IMR-90 (cell line): ENCODE measurements around the gene METTL8. TPM values are rescaled to one million over a fixed set of nuclear protein-coding genes. Genes with fewer than 3 reads are reported as not detected.
A peak's percentile ranks its signal among the peaks of the same experiment; 100 is the strongest.

Experiments
- ATAC-seq: fragments of 200-7000 bp; cut with Tn5 transposase; 2 replicates; pipeline ENCODE4 v1.9.1; 2020; ENCODE audit warnings: low read depth, mild to moderate bottlenecking, moderate library complexity
- BruUV-seq: library from RNA; stranded (reverse); fragments of 400-500 nt; replicated peaks from 2 replicates; lab custom pipeline; 2021; lab: Mats Ljungman, UMichigan
- CTCF ChIA-PET: fragments of 300-600 bp; formaldehyde crosslinking; extraction: SDS; loops from one replicate; lab custom pipeline; 2021; ENCODE audit warnings: antibody characterized with exemption; lab: Yijun Ruan, JAX
- POLR2A ChIA-PET: fragments of 300-600 bp; sonication (Branson Sonifier 250); formaldehyde crosslinking; loops from one replicate; lab custom pipeline; 2022; ENCODE audit warnings: antibody characterized with exemption; ENCODE audit not compliant: unreplicated experiment; lab: Charles Lee
- DNase-seq: peaks from one replicate; pipeline ENCODE4 v3.0.0; 2013
- H2AFZ ChIP-seq: replicated peaks from 2 replicates; pipeline ENCODE3; 2013; ENCODE audit warnings: low read length, mild to moderate bottlenecking; ENCODE audit not compliant: poor library complexity
- H2AK5ac ChIP-seq: 2 replicates; pipeline ENCODE4 v1.6.1; 2013; ENCODE audit warnings: low read depth, low read length, inconsistent platforms
- H2AK9ac ChIP-seq: replicated peaks from 2 replicates; pipeline ENCODE3; 2013; ENCODE audit warnings: mild to moderate bottlenecking, low read depth, low read length, moderate library complexity; ENCODE audit not compliant: poor library complexity
- H2BK120ac ChIP-seq: 2 replicates; pipeline ENCODE4 v1.6.1; 2013; ENCODE audit warnings: low read depth, low read length, inconsistent platforms
- H2BK15ac ChIP-seq: 3 replicates; pipeline ENCODE4 v1.6.1; 2013; ENCODE audit warnings: low read depth, low read length, inconsistent platforms
- H2BK20ac ChIP-seq: 2 replicates; pipeline ENCODE4 v1.6.1; 2013; ENCODE audit warnings: low read depth, mild to moderate bottlenecking, inconsistent platforms, low read length, moderate library complexity
- H2BK5ac ChIP-seq: 2 replicates; pipeline ENCODE4 v1.6.1; 2013; ENCODE audit warnings: mild to moderate bottlenecking, low read depth, low read length, inconsistent platforms; ENCODE audit not compliant: poor library complexity, severe bottlenecking
- H3K14ac ChIP-seq: replicated peaks from 2 replicates; pipeline ENCODE4 v1.6.1; 2013; ENCODE audit warnings: low read depth, low read length, inconsistent platforms
- H3K18ac ChIP-seq: 2 replicates; pipeline ENCODE4 v1.6.1; 2013; ENCODE audit warnings: low read depth, low read length, control low read depth
- H3K23ac ChIP-seq: 2 replicates; pipeline ENCODE4 v1.6.1; 2013; ENCODE audit warnings: low read depth, low read length, inconsistent platforms
- H3K27ac ChIP-seq: 2 replicates; pipeline ENCODE4 v1.5.1; 2013; ENCODE audit warnings: mild to moderate bottlenecking, control low read depth, low read length; ENCODE audit not compliant: insufficient read depth
- H3K27me3 ChIP-seq: 2 replicates; pipeline ENCODE4 v1.6.1; 2013; ENCODE audit warnings: low read length; ENCODE audit not compliant: control insufficient read depth, insufficient read depth
- H3K36me3 ChIP-seq: 2 replicates; pipeline ENCODE4 v1.6.1; 2013; ENCODE audit warnings: low read length, mixed read lengths; ENCODE audit not compliant: control insufficient read depth, insufficient read depth
- H3K4ac ChIP-seq: 2 replicates; pipeline ENCODE4 v1.6.1; 2013; ENCODE audit warnings: low read depth, low read length, inconsistent platforms
- H3K4me1 ChIP-seq: 2 replicates; pipeline ENCODE4 v1.6.1; 2013; ENCODE audit warnings: low read length, mixed read lengths; ENCODE audit not compliant: control insufficient read depth, insufficient read depth
- H3K4me2 ChIP-seq: 2 replicates; pipeline ENCODE4 v1.6.1; 2013; ENCODE audit warnings: low read depth, mild to moderate bottlenecking, control low read depth, low read length, moderate library complexity
- H3K4me3 ChIP-seq: 2 replicates; pipeline ENCODE4 v1.5.1; 2013; ENCODE audit warnings: low read depth, mild to moderate bottlenecking, control low read depth, low read length, moderate library complexity; ENCODE audit not compliant: insufficient read depth
- H3K56ac ChIP-seq: 2 replicates; pipeline ENCODE4 v1.6.1; 2013; ENCODE audit warnings: low read length, inconsistent platforms; ENCODE audit not compliant: insufficient read depth; ENCODE audit errors: extremely low read depth
- H3K79me1 ChIP-seq, 2 experiments: 2 replicates each; pipeline ENCODE4 v1.6.1; 2013; ENCODE audit warnings: low read length in 2 of 2, inconsistent platforms in 1 of 2, low read depth in 1 of 2
- H3K9ac ChIP-seq: 2 replicates; pipeline ENCODE4 v1.6.1; 2013; ENCODE audit warnings: low read depth, low read length, control low read depth
- H3K9me1 ChIP-seq: 2 replicates; pipeline ENCODE4 v1.6.1; 2013; ENCODE audit warnings: low read length, inconsistent platforms; ENCODE audit not compliant: insufficient read depth
- H3K9me3 ChIP-seq: 2 replicates; pipeline ENCODE4 v1.6.1; 2013; ENCODE audit warnings: low read length; ENCODE audit not compliant: control insufficient read depth, insufficient read depth
- H4K20me1 ChIP-seq: 2 replicates; pipeline ENCODE4 v1.6.1; 2013; ENCODE audit warnings: low read length, inconsistent platforms; ENCODE audit not compliant: insufficient read depth
- H4K5ac ChIP-seq: 2 replicates; pipeline ENCODE4 v1.6.1; 2013; ENCODE audit warnings: mild to moderate bottlenecking, low read depth, low read length, control low read depth
- H4K8ac ChIP-seq, 2 experiments: 2 replicates each; pipeline ENCODE4 v1.6.1; 2013; ENCODE audit warnings: low read depth in 2 of 2, low read length in 2 of 2, control low read depth in 1 of 2, inconsistent platforms in 1 of 2
- H4K91ac ChIP-seq: 2 replicates; pipeline ENCODE4 v1.6.1; 2013; ENCODE audit warnings: low read depth, low read length, inconsistent platforms; ENCODE audit not compliant: insufficient read depth
- MAFK ChIP-seq: IDR thresholded peaks from 2 replicates; pipeline ENCODE4 v1.6.1; 2012; ENCODE audit warnings: low read depth, low read length, improper control_type of control experiment
- NFE2L2 ChIP-seq: fragments of 150-350 bp; IDR thresholded peaks from 2 replicates; pipeline ENCODE4 v1.6.1; 2016; ENCODE audit warnings: low read depth, mild to moderate bottlenecking, low read length
- WGBS, 2 experiments: methylation state at CpG; one replicate each; pipeline versions ENCODE4 v1.1.5 to v1.1.7; 2013; ENCODE audit warnings: missing lambda C conversion rate in 2 of 2; ENCODE audit not compliant: insufficient read length in 1 of 2; ENCODE audit errors: extremely low coverage in 2 of 2; 5-methylcytosine and 5-hydroxymethylcytosine counted together
- dilution Hi-C: fragments of 300-500 bp; cut with HindIII; formaldehyde crosslinking; loops from one replicate; pipeline ENCODE4 v1.14.3; 2018; ENCODE audit warnings: low sequenced_read_pairs; ENCODE audit not compliant: unreplicated experiment
- in situ Hi-C: fragments of 300-500 bp; cut with MboI; formaldehyde crosslinking; loops from 3 replicates; pipeline ENCODE4 v1.14.3; 2019; ENCODE audit warnings: low sequenced_read_pairs, inconsistent platforms, mixed read lengths
- intact Hi-C: fragments of 100-400 bp; cut with micrococcal nuclease; formaldehyde crosslinking; loops from 2 replicates; pipeline ENCODE4 v1.10.0; 2022
- polyA plus RNA-seq, 3 experiments: library from polyadenylated mRNA; depleted of rRNA; stranded (reverse); fragments of >200 nt; gene quantifications; 2 replicates each; pipeline ENCODE4 v1.2.3, GENCODE V29; 2012; ENCODE audit warnings: low replicate concordance in 1 of 3
- total RNA-seq: library from RNA; depleted of rRNA; stranded (reverse); fragments of >200 nt; gene quantifications from 2 replicates; pipeline ENCODE4 v1.2.3, GENCODE V29; 2012

Gene METTL8
- total and polyA plus RNA-seq, 2 of the 4 experiments (the other 2 are of a cell fraction): 6.9 to 10.6 TPM

DNA sequence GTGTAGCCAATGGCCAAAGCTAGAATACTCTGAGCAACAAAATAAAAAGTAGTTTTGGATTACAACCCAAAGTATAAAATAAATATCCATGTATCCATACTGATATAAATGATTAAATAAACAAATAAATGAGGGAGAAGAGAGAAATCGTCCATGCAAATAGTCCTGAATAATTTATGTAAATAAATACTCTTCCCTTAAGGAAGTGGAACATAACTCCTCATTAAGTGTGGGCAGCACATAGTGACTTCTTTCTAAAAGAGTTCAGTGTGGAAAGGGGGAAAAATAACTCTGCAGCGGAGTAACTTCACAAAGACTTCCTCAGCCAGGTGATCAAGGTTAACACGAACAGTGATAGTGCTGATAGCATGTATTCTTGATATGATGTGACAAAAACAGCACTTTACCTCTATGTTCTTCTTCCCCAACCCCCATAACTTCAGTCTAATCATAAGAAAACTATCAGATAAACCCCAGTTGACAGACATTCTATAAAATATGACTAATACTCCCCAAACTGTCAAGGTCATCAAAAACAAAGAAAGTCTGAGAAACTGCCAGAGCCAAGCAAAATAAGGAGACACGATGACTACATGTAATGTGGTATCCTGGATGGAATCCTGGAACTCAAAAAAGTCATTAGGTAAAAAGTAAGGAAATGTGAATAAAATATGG lies 30.7 kb downstream of the METTL8 start:
- H2BK120ac ChIP-seq: no peak overlapping the region
- no peak overlapping the region for H2AK9ac ChIP-seq
- intact Hi-C loops: no loop called here
- ChIA-PET POLR2A (no interaction called here), CTCF (interaction anchor here (1.0 kb wide), 1 partner anchor 13 kb away, joined by 3 read pairs; no protein-coding TSS in a partner anchor)
- H4K20me1 ChIP-seq: no peaks in the 10 kb centered on the region
- no peak overlapping the region for H2AK5ac ChIP-seq
- no peak overlapping the region for H3K4me2 ChIP-seq
- no peak overlapping the region for H3K27ac ChIP-seq
- H3K18ac ChIP-seq: no peak overlapping the region
- H2BK5ac ChIP-seq: no peak overlapping the region
- dilution Hi-C loops: no loop called here
- DNase-seq: peak; percentile 49
- no peaks in the 10 kb centered on the region for H3K27me3 ChIP-seq
- no peak overlapping the region for H3K14ac ChIP-seq
- H3K4ac ChIP-seq: no peak overlapping the region
- peaks cover 14 to 23% of the 10 kb centered on the region in 2 experiments; a peak in 3 of 4 replicates for H3K79me1 ChIP-seq
- H4K5ac ChIP-seq: no peak overlapping the region
- H3K4me3 ChIP-seq: no peak overlapping the region
- H4K8ac ChIP-seq: no peak overlapping the region
- peaks cover 3% of the 10 kb centered on the region for H3K9me1 ChIP-seq
- H2BK20ac ChIP-seq: no peak overlapping the region
- in situ Hi-C loops: no loop called here
- H3K9ac ChIP-seq: no peak overlapping the region
- no peaks in the 10 kb centered on the region for H3K9me3 ChIP-seq
- no peak for ATAC-seq
- H3K36me3 ChIP-seq: no peaks in the 10 kb centered on the region
- WGBS, 2 experiments: no CpG with 5 or more reads among the region's 4 CpGs
- peaks cover 4% of the 10 kb centered on the region; the same call in 1 of the 2 replicates for H3K4me1 ChIP-seq
- TF ChIP-seq MAFK (peak; percentile 78), NFE2L2 (no peak)
- no peak overlapping the region for H2BK15ac ChIP-seq
- H4K91ac ChIP-seq: no peak overlapping the region
- no peak overlapping the region for H3K56ac ChIP-seq
- no peak overlapping the region for H2AFZ ChIP-seq
- H3K23ac ChIP-seq: no peak overlapping the region
- no TSS peak for BruUV-seq
